Vagina (tissue), 2 donors: Measurements from ENCODE around the gene RET.

ENCODE experiments used
- POLR2AphosphoS5 ChIP-seq, 2 donors: sonication (generic); formaldehyde crosslinking; IDR thresholded peaks; one replicate each; pipeline ENCODE4 v1.9.0; 2017; ENCODE audit warnings: antibody characterized with exemption in 2 of 2, mild to moderate bottlenecking in 2 of 2, low read depth in 1 of 2; ENCODE audit not compliant: insufficient read depth in 1 of 2
- TF ChIP-seq, protein P1 (sequence below), 3 experiments: fragments of 450-650 bp in 2 of 3; fragments of 200-600 bp in 1 of 3; sonication (generic) in 1 of 3; IDR thresholded peaks; one replicate each; pipeline ENCODE4 v1.5.1; 2017 to 2019; ENCODE audit warnings: antibody characterized with exemption in 3 of 3, mild to moderate bottlenecking in 2 of 3, moderate library complexity in 2 of 3

DNA sequence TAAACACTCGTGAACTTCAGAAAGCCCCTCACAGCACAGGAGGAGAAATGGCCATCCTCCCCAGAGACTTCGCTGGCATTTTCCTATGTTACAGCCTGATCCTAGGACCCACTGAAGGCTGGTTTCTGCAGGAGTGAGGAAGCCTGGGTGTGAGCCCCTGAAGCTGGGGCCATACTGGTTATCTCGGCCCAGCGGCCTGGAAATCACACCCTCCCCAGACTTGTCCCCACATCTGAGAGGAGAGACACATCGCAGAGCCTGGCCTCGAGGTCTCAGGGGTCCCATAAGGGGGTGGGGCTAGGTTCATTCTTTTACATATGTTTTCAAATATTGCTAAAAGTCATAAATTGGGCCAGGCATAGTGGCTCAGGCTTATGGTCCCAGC is 17.5 kb upstream of the RET start:
- TF ChIP-seq POLR2AphosphoS5 (IDR thresholded peaks at IDR 0.05; ENCODE audit: insufficient read depth in 1 of 2, low read depth in 1 of 2) = no peak
- TF ChIP-seq, protein P1, sequence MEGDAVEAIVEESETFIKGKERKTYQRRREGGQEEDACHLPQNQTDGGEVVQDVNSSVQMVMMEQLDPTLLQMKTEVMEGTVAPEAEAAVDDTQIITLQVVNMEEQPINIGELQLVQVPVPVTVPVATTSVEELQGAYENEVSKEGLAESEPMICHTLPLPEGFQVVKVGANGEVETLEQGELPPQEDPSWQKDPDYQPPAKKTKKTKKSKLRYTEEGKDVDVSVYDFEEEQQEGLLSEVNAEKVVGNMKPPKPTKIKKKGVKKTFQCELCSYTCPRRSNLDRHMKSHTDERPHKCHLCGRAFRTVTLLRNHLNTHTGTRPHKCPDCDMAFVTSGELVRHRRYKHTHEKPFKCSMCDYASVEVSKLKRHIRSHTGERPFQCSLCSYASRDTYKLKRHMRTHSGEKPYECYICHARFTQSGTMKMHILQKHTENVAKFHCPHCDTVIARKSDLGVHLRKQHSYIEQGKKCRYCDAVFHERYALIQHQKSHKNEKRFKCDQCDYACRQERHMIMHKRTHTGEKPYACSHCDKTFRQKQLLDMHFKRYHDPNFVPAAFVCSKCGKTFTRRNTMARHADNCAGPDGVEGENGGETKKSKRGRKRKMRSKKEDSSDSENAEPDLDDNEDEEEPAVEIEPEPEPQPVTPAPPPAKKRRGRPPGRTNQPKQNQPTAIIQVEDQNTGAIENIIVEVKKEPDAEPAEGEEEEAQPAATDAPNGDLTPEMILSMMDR (IDR thresholded peaks at IDR 0.05) = no peak
